HT-29 (cell line): ENCODE data around the gene PIP4K2C. TPM values are rescaled to one million over a fixed set of nuclear protein-coding genes. Genes with fewer than 3 reads are reported as not detected.
"Not testable (repeated sequence)": the region's sequence is repeated elsewhere in the genome, so short reads cannot be mapped to it uniquely, and the experiment has no call there.

Experiments used
- DNase-seq: peaks from one replicate; pipeline ENCODE4 v3.0.0-alpha.2; 2015; ENCODE audit warnings: low spot score
- total RNA-seq: library from RNA; depleted of rRNA; stranded (reverse); fragments of >200 nt; shearing (Covaris generic); gene quantifications from 2 replicates; pipeline ENCODE4 v1.2.3, GENCODE V29; 2014

PIP4K2C gene
- total RNA-seq, 1 experiment from 2014 or later: 30.8 TPM

DNA sequence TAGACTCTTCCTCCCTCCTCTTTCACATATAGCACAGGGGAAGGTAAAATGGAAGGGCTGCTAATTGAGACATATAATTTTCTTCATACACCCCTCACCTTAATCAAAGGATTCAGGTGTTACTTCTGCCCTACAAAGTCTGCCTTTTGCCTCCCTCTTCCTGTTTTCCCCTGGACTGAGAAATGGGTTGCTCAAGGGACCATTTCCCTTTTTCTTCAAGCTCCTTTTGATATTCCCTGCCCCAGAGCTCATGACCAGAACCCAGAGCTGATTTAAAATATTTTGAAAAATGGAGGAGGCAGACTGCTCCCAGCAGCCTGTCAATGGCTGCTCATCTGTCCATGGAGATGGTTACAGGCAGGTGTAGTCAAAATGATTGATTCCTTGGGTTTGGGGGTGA is 6.3 kb upstream of the PIP4K2C start:
- DNase-seq: no peak

DNA sequence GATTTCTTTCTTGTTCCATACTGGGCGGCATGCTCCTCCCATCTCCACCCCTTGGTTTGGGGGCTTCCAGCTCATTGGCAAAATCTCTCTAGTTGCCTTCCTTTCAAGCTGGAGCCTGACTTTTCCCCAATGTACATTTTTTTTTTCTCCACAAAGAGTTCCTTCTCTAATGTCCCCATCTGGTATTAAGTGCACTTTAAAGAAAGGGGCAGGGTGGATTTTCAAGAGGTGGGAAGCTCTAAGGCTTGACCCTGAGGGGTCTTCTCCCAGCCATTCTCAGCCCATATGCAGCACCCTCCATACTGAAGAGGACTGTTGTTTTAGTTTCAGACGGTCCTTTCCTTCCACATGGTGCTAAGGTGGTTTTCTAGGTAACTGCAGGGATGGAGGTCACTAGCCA is 5.8 kb upstream of the PIP4K2C start:
- no peak for DNase-seq

GRCh38 chr12:57586128-57586527 is 4.9 kb upstream of the PIP4K2C start:
- DNase-seq: no peak

DNA sequence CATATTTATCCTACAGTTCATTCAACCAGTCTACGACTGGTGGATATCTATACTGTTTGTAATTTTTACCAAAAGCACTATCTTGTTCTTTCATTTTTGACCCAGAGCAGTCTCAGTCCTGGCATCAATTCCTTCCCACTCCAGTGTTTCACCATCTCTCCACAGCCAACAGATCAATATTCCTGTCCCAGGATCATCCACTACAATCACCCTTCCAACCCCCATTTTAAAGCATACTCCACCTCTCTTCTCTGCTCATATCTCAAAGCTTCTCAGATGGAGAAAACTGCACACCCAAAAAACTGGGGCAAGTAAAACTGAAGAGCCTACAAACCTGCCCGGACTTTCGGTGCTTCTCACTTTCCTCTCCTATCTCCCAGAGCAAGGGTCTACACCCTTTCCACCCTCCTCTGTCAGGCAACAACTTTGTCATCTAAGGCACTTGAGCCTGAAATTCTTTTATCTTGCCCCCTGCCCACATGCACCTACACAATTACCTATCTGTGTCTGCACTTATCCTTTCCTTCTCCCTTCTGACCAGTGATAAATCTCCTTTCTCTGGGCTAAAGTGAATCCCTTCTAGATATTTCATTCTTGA is 4.1 kb upstream of the PIP4K2C start:
- no peak for DNase-seq

DNA sequence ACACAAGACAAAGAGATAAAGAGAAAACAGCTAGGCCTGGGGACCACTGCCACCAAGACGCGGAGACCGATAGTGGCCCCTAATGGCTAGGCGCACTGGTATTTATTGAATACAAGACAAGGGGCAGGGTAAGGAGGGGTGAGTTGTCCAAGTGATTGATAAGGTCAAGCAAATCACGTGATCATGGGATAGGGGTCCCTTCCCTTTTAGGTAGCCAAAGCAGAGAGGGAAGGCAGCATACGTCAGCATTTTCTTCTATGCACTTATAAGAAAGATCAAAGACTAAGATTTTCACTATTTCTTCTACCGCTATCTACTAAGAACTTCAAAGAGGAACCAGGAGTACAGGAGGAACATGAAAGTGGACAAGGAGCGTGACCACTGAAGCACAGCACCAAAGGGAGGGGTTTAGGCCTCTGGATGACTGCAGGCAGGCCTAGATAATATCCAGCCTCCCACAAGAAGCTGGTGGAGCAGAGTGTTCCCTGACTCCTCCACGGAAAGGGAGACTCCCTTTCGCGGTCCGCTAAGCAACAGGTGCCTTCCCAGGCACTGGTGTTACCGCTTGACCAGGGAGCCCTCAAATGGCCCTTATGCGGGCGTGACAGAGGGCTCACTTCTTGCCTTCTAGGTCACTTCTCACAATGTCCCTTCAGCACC is 1.9 kb upstream of the PIP4K2C start:
- not testable (repeated sequence) for DNase-seq

DNA sequence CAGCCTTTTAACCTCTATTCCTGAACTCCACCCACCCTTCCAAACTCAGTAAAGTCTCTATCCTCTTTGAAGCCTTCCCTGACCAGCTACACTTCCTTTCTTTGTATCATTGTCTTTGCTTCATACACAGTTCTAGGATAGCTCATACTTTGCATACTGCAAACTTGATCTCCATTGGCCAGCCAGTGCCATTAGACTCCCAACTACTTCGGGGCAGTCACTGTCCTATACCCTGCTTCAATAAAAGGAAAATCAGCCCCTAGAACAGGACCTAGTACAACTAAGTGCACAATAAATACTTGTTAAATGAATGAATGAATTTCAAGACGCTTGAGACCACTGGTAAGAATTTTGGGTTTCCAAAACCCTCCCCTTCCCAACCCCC is 521 bp upstream of the PIP4K2C start:
- DNase-seq: no peak

- no peak for DNase-seq
Measured at GRCh38 chr12:57591782-57592325, 862 bp downstream of the PIP4K2C start.

- DNase-seq: no peak
Measured at GRCh38 chr12:57592551-57593165, 1.7 kb downstream of the PIP4K2C start.

GRCh38 chr12:57593187-57593586 is 2.2 kb downstream of the PIP4K2C start:
- DNase-seq: no peak

DNA sequence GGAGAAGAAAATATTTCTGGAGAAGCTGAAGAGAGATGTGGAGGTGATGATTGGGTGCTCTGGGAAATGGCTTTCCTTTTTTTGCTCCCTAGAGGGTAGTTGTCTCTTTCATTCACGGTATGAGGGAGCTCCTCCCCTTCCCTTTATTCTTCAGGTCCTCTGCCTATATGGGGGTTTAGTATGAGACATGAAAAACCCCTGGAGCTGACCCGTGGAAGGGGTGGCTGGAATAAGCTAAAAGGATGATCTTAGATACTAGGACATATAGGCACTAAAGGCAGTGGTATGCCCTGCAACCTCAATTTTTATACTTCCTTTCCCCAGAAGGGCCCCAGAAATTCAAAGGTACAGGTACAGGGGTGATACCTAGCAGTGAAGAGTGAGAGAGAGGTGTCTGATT is 9.4 kb downstream of the PIP4K2C start:
- DNase-seq: no peak

DNA sequence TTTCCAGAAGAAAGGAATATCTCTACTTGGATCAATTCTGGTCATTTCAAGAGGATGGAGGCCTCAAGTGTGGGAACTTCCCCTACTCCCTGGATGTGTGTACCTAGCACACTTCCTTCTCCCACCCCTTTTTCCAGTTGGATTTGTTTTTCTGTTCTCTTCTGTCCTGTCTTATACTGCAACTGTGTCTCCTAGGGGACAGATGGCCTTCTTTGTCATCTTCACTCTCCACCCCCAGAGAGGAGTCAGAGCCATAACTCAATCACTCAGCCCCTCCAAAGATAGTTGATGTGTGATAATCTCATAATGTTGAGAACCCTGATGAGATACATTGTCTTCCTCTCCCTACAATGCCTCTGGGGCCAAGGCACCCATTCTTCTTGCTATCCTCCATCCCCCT is 11.6 kb downstream of the PIP4K2C start:
- DNase-seq: no peak

DNA sequence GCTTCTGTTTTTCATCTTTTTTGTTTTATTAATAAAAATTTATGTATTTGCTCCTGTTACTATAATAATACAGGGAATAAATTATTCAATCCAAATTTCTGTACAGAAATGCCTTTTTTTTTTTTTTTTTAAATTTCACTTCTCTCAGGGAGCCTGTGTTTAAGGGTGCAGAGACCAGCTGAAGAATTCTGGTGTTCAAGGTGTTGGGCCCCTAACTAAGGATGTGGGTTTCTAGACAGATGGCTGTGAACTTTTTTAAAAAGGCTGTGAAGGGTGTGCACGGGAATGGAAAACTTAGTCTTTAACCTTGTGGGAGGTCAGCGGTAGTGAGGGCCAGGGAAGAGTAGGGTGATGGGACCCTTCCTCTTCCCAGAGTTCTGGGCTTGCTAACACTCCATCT is 12.3 kb downstream of the PIP4K2C start:
- DNase-seq: no peak

DNA sequence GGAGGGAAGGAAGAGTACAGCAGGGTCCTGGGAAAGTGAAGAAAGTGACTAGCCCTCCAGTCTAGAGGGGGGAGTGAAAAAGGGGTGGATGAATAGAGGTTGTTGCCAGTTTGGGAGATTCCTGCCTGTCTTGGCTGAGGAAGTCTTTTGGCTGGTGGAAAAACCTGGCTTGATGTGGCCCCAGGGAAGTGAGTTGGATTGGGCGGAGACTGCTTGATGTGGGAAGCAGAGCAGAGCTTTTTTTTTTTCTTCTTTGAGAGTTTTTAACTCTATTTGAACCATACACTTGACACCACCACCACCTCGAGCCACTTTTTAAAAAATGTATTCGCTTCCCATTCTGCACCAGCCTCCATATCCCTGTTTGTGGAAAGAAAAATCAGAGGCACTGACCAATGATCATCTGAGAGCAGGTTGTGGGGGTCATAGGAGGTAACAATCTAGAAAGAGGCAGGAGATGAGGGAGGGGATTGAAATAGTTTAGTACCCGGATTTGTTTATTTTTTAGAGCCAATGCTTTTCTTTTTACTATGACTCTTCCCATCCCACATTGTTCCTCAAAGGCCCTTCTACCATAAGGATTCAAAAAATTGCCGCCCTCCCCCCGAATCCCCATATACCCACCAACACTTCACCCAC is 12.9 kb downstream of the PIP4K2C start:
- no peak for DNase-seq

DNA sequence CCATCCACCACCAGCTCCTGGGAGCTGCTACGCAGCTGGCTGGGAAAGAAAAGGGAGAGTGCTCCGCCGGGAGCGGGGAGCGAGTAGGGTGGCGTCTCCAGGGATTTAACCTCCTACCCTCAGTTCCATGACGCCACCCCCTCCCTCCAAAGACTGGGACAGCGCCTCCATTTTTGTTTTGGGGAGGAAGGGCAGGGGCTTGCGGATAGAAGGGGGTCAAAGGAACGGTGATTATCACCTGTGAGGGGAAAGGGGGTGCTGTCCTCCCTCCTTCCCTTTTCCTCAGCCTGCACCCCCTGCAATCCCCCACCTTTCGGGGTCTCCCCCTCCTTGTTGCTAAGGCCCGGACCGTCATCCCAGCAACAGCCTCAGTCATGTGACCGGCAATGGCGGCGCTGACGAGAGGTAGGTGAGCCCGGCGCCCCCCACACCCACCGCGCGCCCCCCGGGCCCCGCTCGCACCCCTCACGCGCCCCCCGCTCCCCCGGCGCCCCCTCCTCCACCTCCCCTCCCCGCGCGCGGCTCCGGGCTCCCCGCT is 13.5 kb downstream of the PIP4K2C start, which contains the start of gene DTX3:
TSS of gene DTX3 (plus strand) at position 371 of the 538 bp plus-strand sequence. CDS start 1,694 bp downstream, outside the sequence.
- DNase-seq: no peak

GRCh38 chr12:57604992-57605810 is 14.2 kb downstream of the PIP4K2C start:
- DNase-seq: no peak

GRCh38 chr12:57605811-57606311 is 14.9 kb downstream of the PIP4K2C start:
- no peak for DNase-seq

- DNase-seq: no peak
Measured at GRCh38 chr12:57606399-57606798, 15.4 kb downstream of the PIP4K2C start.

DNA sequence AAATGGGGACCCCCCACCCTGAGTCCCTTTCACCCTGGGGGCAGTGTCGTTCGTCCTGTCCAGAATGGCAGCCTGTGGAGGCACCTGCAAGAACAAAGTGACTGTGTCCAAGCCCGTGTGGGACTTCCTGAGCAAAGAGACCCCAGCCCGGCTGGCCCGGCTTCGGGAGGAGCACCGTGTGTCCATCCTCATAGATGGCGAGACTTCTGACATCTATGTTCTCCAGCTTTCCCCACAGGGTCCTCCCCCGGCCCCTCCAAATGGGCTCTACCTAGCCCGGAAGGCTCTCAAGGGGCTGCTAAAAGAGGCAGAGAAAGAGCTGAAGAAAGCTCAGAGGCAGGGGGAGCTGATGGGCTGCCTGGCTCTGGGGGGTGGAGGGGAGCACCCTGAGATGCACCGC is 15.8 kb downstream of the PIP4K2C start:
- no peak for DNase-seq

DNA sequence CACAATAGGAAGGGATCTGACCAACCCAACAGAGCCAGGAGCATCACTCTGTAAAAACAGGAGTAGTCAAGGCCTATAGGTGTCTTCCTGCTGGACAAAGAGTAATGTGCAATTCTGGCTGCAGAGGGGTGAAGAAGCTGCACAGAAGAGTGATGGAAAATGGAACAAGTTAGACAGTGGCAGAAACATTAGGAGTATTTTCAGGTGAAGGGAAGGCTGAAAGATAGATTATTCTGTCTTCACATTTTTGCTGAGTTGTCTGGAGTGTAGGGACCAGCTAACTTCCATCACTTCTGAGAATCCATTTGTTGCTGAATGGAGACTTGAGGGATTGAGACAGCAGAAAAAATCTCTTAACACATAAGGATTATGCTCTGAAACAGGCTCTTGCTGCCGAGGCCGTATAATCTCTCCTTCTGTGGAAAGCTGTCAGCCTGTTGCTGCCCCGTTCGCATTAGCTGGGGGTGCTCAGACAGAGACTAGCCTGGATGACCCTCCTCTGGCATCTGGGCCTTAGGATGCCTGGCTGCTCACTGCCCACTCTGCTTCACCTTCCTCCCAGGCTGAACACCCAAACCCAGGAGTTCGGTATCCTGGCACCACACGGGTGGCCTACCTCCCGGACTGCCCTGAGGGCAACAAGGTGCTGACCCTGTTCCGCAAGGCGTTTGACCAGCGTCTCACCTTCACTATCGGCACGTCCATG is 17.1 kb downstream of the PIP4K2C start:
- DNase-seq: no peak

- no peak for DNase-seq
Measured at GRCh38 chr12:57609101-57609780, 18.2 kb downstream of the PIP4K2C start.
